ENCODE results near the gene RETREG3. TPM values are rescaled to one million over a fixed set of nuclear protein-coding genes. Genes with fewer than 3 reads are reported as not detected.

Gene RETREG3
- total and polyA plus RNA-seq, 2 of the 13 experiments (the other 11 are each of a cell fraction or from before 2014, with no cell fraction given): 47.0 to 55.8 TPM

DNA sequence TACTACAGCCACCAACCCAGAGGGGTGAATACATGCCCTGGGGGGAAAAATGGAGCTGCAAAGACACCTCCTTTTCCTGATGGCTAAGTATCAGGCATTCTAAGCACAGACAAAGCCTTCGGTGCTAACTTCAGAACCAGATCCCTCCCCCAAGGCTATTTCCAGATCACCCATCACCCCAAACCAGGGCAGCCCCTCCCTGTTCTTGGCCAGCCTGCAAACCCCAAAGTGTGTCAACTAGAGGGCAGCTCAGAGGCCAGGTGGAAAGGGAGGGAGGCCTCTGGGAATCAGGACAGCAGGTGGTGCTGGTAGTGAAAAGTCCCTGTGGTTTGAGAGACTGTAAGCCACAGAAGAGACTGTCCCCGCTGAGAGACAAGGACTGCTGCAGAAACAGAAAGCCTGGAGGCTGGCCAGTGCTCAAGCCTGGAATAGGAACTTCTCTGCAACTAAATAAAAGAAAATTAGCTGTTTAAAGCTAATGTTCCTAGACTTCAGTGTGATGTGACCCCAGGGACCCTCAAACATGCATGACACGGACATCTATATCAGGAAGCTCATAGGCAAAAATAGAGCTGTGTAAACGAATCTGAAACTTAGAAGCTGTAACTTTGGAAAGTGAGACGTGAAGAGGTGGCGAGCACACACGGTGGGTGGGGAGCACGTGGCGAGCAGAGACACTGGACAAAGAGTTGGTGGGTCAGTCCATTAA lies 9.4 kb upstream of the RETREG3 start (continued):
- no peak for TF ChIP-seq EP300 (IDR thresholded peaks at IDR 0.05; ENCODE audit: low read depth in 2 of 2, low read length in 2 of 2)
- TF ChIP-seq EP300 (CRISPR knock-in tag; IDR thresholded peaks at IDR 0.05; ENCODE audit: borderline replicate concordance): no peak
- TF ChIP-seq, protein P1, sequence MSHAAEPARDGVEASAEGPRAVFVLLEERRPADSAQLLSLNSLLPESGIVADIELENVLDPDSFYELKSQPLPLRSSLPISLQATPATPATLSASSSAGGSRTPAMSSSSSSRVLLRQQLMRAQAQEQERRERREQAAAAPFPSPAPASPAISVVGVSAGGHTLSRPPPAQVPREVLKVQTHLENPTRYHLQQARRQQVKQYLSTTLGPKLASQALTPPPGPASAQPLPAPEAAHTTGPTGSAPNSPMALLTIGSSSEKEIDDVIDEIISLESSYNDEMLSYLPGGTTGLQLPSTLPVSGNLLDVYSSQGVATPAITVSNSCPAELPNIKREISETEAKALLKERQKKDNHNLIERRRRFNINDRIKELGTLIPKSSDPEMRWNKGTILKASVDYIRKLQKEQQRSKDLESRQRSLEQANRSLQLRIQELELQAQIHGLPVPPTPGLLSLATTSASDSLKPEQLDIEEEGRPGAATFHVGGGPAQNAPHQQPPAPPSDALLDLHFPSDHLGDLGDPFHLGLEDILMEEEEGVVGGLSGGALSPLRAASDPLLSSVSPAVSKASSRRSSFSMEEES (CRISPR knock-in tag; IDR thresholded peaks at IDR 0.05): peak; percentile 60
- peak; percentile 68 for TF ChIP-seq ELF3 (CRISPR knock-in tag; IDR thresholded peaks at IDR 0.05)
- TF ChIP-seq KDM1A (CRISPR knock-in tag; IDR thresholded peaks at IDR 0.05): no peak
- TF ChIP-seq ZNF432 (CRISPR knock-in tag; IDR thresholded peaks at IDR 0.05; ENCODE audit: borderline replicate concordance): no peak
- no peak for TF ChIP-seq ZNF510 (CRISPR knock-in tag; IDR thresholded peaks at IDR 0.05; ENCODE audit: low read depth)
- no peak for TF ChIP-seq ZNF34 (CRISPR knock-in tag; IDR thresholded peaks at IDR 0.05; ENCODE audit: borderline replicate concordance)
- TF ChIP-seq KMT2A (CRISPR knock-in tag; IDR thresholded peaks at IDR 0.05): no peak
- TF ChIP-seq ZSCAN20 (CRISPR knock-in tag; IDR thresholded peaks at IDR 0.05; ENCODE audit: borderline replicate concordance): no peak
- 0 out of 2 replicates have a peak, but pooled peaks have one; percentile 59 for TF ChIP-seq ZBTB38 (CRISPR knock-in tag; IDR thresholded peaks at IDR 0.05)
- no peak; the same call in 1 of the 2 replicates for TF ChIP-seq ELF1 (CRISPR knock-in tag; IDR thresholded peaks at IDR 0.05)
- TF ChIP-seq TAF15 (IDR thresholded peaks at IDR 0.05; ENCODE audit: low read depth, low read length, poor library complexity, severe bottlenecking): no peak
- TF ChIP-seq NRL (CRISPR knock-in tag; IDR thresholded peaks at IDR 0.05; ENCODE audit: borderline replicate concordance): no peak; the same call in 1 of the 2 replicates
- TF ChIP-seq HOXA5 (CRISPR knock-in tag; IDR thresholded peaks at IDR 0.05): no peak
- no peak for TF ChIP-seq TCF7L2 (IDR thresholded peaks at IDR 0.05; ENCODE audit: low read depth, low read length)
- no peak for TF ChIP-seq ZNF326 (CRISPR knock-in tag; IDR thresholded peaks at IDR 0.05; ENCODE audit: borderline replicate concordance)
- no peak for TF ChIP-seq REXO4 (CRISPR knock-in tag; IDR thresholded peaks at IDR 0.05; ENCODE audit: borderline replicate concordance)
- no peak for TF ChIP-seq RFX5 (IDR thresholded peaks at IDR 0.05; ENCODE audit: low read depth, low read length)
- no peak for TF ChIP-seq NPAS2 (CRISPR knock-in tag; IDR thresholded peaks at IDR 0.05; ENCODE audit: borderline replicate concordance)
- TF ChIP-seq, protein P2, sequence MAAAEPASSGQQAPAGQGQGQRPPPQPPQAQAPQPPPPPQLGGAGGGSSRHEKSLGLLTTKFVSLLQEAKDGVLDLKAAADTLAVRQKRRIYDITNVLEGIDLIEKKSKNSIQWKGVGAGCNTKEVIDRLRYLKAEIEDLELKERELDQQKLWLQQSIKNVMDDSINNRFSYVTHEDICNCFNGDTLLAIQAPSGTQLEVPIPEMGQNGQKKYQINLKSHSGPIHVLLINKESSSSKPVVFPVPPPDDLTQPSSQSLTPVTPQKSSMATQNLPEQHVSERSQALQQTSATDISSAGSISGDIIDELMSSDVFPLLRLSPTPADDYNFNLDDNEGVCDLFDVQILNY (CRISPR knock-in tag; conservative IDR thresholded peaks at IDR 0.05): no peak
- no peak for TF ChIP-seq ZKSCAN1 (IDR thresholded peaks at IDR 0.05; ENCODE audit: low read length)
- TF ChIP-seq, protein P3, sequence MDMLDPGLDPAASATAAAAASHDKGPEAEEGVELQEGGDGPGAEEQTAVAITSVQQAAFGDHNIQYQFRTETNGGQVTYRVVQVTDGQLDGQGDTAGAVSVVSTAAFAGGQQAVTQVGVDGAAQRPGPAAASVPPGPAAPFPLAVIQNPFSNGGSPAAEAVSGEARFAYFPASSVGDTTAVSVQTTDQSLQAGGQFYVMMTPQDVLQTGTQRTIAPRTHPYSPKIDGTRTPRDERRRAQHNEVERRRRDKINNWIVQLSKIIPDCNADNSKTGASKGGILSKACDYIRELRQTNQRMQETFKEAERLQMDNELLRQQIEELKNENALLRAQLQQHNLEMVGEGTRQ (IDR thresholded peaks at IDR 0.05; ENCODE audit: low read depth, low read length): no peak
- TF ChIP-seq, protein P3 (CRISPR knock-in tag; IDR thresholded peaks at IDR 0.05; ENCODE audit: borderline replicate concordance): no peak
- TF ChIP-seq FOXK1 (CRISPR knock-in tag; IDR thresholded peaks at IDR 0.05; ENCODE audit: borderline replicate concordance, low read depth): peak; percentile 28; the same call in 1 of the 2 replicates
- no peak for TF ChIP-seq ZEB1 (IDR thresholded peaks at IDR 0.05; ENCODE audit: insufficient replicate concordance, low read depth)

Measured in HepG2 (cell line).